HG02970 (cell line): Measurements from ENCODE around the gene RPS6KB2.

Source experiments
- ATAC-seq: cut with Tn5 transposase; IDR thresholded peaks from one replicate; pipeline ENCODE4 v1.9.1; 2021; ENCODE audit warnings: mild to moderate bottlenecking, moderate library complexity, moderate number of reproducible peaks; ENCODE audit not compliant: unreplicated experiment, low FRiP score

Gene RPS6KB2

DNA sequence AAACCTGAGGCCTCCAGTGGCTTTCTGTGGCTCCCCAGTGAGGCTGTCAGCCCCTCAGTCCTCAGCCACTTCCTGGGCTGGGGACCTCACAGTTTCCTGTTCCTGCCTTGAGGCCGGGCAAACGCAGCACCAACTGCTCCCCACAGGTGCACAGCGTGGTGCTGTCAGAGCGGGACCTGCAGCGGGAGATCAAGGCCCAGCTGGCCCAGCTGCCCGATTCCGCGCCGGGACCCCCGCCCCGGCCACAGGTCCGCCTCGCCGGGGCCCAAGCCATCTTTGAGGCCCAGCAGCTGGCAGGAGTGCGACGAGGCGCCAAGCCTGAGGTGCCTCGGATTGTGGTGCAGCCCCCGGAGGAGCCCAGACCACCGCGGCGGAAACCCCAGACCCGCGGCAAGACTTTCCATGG, 19.0 kb upstream of the RPS6KB2 start:
- no peak for ATAC-seq

DNA sequence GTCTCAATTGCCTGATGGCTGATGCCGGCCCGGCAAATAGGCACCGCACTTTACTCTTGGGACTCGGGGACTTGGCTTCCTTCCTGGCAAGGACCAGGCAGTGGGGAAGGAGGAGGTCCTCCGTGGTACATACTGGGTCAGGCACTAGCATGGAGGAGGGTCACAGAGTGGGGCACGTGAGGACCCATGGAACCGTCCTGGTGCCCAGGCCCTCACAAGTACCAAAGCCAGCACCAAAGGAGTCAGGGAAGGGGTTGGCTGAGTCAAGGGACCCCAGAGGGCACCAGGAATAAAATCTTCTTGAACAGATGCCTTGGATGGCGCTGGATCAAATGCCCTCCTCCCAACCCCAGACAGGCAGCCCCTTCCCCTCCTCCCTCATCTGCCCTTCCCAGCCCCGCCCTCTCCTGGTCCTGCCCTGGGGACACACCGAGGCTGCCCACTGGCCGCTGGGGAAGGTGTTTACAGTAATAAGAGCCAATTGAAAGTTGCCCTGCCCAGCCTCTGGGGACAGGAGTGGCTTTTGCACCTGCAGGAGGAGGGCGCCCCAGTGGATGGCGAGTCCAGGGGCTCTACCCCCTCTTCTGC, 18.4 kb upstream of the RPS6KB2 start:
- ATAC-seq, result no peak

DNA sequence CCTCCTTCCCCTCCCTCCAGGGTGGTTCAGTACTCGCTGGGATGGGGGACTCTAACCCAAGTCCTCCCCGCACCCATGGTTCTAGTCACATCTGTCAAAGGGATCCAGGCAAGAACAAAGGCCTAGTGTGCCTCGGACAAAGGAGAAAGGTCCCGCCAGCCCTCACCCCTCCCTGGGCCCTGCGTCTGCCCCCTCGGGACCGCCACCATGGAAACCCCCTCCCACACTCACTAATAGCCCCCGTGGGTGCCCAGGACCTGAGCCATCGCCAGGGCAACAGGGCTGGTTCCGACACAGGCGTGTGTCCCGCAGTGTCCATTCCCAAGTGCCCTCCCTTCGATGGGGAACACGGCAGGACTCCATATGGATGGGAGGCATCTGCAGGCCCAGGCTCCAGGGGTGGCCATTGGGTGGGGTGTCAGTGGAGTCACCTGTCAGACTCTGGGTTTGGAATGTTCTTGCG, 17.9 kb upstream of the RPS6KB2 start:
- no peak for ATAC-seq

DNA sequence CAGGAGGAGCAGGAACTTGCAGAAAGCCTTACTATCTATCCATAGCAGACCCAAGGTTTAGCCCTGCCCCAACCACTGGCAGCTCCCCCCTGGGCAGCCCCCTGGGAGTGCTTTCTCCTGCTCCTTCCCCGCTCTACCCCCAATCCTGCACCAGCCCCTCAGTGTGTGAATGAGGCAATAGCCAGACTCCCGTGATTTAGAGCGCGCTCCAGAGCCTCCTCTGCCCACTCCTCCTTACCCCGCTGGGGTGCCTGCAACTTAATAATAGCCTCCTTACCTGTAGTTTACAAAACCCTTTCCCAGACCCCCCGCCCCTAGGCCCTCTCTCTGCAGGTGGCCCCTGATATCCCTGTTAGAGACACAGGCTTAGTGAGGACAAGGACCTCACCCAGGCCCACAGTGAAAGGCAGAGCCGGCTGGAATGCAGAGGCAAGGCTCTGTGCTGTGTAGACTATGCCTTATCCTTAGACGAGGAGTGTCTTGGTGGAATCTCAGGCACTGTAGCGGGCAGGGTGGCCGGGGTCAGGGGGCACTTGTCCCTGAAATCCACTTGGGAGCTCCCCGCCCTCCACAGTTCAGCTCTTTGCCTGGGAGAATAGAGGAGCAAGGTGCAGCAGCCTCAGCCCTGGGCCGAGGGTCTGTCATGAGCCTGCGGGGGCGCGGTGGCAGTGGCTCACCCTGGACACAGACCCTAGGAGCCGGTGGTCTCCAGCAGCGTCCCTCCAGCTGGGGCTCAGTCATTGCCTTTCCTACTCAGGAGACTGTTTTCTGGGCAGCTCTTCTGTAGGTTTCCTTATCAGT, 17.1 kb upstream of the RPS6KB2 start:
- no peak for ATAC-seq

DNA sequence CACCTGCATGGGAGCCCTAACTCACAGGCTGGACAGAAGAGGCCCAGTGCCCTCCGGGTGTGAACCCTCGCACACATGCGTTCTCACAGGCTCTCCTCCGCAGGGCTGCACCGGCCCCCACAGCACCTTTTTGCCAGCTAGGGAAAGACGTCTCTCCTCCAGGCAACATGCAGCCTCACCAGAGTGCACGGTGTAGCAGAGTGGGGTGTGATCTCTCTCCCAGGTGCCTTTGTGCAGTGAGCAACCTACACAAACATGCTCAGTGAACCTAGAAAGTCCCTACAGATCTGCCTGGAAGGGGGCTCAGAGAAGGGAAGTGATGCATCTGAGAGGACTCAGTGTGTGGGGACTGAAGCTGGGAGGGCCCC, 16.5 kb upstream of the RPS6KB2 start:
- no peak for ATAC-seq

GRCh38 chr11:67412495-67413179, 15.7 kb upstream of the RPS6KB2 start:
- ATAC-seq, result no peak

GRCh38 chr11:67413266-67413849, 14.9 kb upstream of the RPS6KB2 start:
- no peak for ATAC-seq

DNA sequence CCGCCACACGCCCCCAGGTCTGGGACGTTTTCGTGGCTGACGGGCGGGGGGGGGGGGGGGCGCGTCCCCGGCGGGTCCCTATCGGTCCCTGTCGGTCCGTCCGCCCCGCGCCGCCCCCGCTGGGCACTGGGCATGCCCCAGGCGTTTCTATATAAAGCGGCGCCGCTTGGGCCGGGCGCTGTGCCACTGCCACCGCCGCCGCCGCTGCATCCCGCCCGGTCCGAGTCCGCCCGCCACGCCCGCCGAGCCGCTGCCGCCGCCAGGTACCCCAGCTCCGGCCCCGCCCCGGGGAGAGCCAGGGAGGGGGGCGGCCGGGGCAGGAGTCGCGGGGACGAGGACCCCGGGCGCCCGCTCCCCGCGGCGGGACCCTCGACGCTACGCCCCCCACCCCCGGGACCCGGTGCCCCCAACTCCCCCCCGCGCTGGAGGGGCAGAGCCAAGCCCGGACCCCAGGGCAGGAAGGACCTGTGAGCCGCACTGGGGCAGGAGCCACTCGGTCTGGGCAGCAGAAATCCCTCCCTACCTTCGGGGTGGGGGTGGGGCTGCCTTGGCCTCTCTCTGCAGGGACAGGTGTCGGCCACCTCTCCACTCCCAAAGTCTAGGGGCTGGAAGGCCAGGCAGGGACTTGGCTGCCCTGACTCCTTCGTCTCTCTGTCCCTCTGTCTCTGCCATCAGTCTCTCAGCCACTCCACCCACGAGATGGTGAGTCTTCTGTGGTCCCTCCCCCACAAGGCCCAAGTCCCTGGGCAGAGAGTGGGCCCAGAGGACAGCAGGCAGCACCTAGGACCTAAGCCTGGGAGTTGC, 12.6 kb upstream of the RPS6KB2 start, which contains the start of gene CARNS1:
CARNS1 (plus strand) TSS at position 178 of the 804 bp plus-strand sequence; CDS start at position 700, 522 bp downstream.
- no peak for ATAC-seq

GRCh38 chr11:67416416-67417335, 11.6 kb upstream of the RPS6KB2 start:
- ATAC-seq, result no peak

DNA sequence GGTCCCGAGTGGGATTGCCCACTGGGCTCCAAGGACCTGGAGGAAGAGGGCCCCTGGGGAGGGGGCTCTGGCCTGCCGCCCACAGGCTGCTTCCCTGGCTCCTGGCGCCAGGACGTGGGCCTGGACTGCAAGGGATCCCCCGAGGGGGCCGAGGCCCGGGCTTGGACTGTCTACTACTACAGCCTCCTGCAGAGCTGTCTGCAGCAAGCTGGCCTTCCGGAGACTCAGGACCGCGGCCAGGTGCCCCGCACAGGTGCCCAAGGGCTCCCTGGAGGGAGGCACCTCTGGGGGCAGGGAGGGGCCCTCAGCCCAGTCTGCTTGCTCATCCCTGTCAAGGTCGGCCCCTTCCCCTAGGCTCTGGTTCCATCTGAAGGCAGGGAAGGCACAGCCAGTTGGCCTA, 10.9 kb upstream of the RPS6KB2 start:
- no peak for ATAC-seq

- no peak for ATAC-seq
Observed at GRCh38 chr11:67418476-67419281, 9.6 kb upstream of the RPS6KB2 start.

DNA sequence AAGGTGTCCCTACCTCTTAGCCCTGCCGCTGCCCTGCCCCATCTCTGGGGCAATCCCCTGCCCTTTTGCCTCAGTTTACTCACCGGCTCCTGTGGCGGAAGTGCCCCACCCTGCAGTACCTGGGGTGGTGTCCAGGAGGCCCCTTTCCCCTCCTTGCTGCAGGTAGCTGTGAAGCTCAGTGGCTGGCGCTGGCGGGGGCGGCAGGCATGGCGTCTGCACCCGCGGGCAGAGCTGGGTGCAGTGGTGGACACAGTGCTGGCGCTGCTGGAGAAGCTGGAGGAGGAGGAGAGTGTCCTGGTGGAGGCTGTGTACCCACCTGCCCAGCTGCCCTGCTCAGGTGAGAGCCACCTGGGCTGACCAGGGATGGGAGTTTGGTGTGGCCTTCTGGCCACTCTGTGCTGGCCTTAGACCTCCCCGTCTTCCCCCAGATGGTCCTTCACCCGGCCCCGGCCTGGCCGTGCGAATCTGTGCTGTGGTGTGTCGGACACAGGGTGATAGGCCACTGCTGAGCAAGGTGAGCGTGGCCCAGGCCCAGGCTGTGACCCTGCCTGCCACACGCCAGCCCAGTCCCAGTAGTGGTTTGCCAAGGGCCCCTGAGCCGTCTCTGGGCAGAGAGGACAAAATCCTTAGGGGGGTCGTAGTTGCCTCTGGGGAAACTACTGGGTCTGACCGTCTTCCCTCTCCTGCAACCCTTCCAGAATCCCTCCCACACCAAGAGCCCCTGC, 8.8 kb upstream of the RPS6KB2 start:
- no peak for ATAC-seq

- ATAC-seq, result no peak
Observed at GRCh38 chr11:67420147-67420645, 8.1 kb upstream of the RPS6KB2 start.

GRCh38 chr11:67420646-67421429, 7.5 kb upstream of the RPS6KB2 start:
- ATAC-seq, result peak; percentile 85

DNA sequence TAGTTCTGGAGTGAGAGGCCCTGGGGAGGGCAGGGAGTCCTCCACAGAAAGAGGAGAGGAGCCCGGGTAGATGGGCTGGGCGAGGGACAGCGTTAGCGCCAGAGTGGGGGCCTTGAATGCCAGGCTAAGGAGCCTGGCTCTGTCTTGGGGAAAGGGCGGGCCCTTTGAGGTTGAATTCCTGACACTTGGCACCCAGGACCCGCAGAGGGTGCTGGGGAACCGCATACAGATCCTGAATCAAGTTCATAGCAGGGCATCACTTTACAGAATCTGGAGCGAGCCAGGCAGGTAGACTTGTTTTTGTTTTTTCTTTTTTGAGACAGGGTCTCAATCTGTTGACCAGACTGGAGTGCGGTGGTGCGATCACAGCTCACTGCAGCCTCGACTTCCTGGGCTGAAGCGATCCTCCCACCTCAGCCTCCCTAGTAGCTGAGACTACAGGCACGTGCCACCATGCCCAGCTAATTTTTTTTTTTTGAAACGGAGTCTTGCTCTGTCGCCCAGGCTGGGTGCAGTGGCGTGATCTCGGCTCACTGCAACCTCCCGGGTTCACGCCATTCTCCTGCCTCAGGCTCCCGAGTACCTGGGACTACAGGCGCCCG, 6.8 kb upstream of the RPS6KB2 start:
- no peak for ATAC-seq

DNA sequence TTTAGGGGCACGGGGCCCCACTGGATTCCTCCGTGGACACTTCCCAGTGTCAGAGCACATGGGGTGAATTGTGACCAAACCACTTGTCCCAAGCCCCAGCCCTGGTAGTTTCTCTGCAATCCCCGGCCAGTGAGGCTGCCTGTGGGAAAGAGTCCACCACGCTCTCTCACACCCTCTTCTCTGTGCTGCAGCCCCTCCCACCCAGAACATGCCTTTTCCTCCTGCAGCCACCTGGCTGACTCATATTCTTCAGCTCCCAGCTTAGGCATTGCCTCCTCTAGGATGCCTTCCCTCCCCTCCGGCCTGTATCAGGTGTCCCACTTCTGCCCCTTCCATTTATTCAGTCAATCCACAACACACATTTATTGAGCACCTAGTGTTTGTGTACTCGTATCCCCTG, 5.4 kb upstream of the RPS6KB2 start:
- ATAC-seq, result no peak
